ENCODE data around the gene PALMD.

DNA sequence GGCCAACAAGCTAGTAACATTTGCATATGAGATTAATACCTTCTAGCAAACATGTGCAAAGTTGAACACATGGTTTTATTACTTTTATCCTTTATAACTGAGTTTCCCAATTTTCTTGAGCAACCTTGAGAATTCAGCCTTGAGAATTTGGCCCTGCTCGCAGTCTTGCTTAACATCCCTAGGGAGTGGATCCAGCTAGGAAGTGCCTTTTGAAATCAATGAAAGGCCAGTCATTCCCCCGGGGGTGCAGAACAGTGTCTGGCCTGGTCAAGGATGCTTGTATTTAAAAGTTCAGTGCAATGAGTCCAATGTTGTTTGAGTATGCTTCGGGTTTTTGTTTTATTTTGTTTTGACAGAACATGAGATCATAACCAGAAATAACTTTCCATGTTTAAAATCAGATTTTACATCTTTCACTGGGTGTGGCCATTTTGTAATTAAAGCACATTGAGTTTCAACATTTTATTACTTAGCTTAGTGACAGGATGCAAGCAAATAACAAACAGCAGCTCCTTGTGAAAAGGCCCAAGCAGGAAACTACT lies 16.7 kb downstream of the PALMD start:
- peak in 1 of 2 donors; percentile 22 for TF ChIP-seq POLR2A (IDR thresholded peaks at IDR 0.05)
- TF ChIP-seq, protein P1, sequence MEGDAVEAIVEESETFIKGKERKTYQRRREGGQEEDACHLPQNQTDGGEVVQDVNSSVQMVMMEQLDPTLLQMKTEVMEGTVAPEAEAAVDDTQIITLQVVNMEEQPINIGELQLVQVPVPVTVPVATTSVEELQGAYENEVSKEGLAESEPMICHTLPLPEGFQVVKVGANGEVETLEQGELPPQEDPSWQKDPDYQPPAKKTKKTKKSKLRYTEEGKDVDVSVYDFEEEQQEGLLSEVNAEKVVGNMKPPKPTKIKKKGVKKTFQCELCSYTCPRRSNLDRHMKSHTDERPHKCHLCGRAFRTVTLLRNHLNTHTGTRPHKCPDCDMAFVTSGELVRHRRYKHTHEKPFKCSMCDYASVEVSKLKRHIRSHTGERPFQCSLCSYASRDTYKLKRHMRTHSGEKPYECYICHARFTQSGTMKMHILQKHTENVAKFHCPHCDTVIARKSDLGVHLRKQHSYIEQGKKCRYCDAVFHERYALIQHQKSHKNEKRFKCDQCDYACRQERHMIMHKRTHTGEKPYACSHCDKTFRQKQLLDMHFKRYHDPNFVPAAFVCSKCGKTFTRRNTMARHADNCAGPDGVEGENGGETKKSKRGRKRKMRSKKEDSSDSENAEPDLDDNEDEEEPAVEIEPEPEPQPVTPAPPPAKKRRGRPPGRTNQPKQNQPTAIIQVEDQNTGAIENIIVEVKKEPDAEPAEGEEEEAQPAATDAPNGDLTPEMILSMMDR (IDR thresholded peaks at IDR 0.05 in 4 of 5, conservative IDR thresholded peaks at IDR 0.05 in 1 of 5), result no peak
